Panc1 (cell line): ENCODE results near the gene RTP5. TPM values are rescaled to one million over a fixed set of nuclear protein-coding genes. Genes with fewer than 3 reads are reported as not detected.

Source experiments
- ATAC-seq: fragments of 200-7000 bp; cut with Tn5 transposase; 2 replicates; pipeline ENCODE4 v1.9.1; 2020; ENCODE audit warnings: mild to moderate bottlenecking, moderate library complexity
- BruUV-seq: library from RNA; stranded (reverse); fragments of 400-500 nt; replicated peaks from 2 replicates; lab custom pipeline; 2021; lab: Mats Ljungman, UMichigan
- CTCF ChIA-PET: fragments of 300-600 bp; sonication (Branson Sonifier 250); formaldehyde crosslinking; loops from one replicate; lab custom pipeline; 2022; ENCODE audit warnings: antibody characterized with exemption; lab: Charles Lee
- POLR2A ChIA-PET: fragments of 300-600 bp; sonication (Branson Sonifier 250); formaldehyde crosslinking; loops from one replicate; lab custom pipeline; 2022; ENCODE audit warnings: antibody characterized with exemption; lab: Charles Lee
- DNase-seq: peaks from one replicate; pipeline ENCODE4 v3.0.0-alpha.2; 2010; ENCODE audit warnings: low read depth, low spot score
- H3K27ac ChIP-seq: 2 replicates; pipeline ENCODE4 v1.5.1; 2011; ENCODE audit warnings: mild to moderate bottlenecking, low read length, inconsistent platforms
- H3K27me3 ChIP-seq: fragments of 200-500 bp; sonication (Bioruptor generic); 2 replicates; pipeline ENCODE4 v1.6.0; 2014; ENCODE audit warnings: low read length, inconsistent platforms; ENCODE audit not compliant: control insufficient read depth, insufficient read depth
- H3K36me3 ChIP-seq: fragments of 200-500 bp; sonication (Bioruptor generic); 2 replicates; pipeline ENCODE4 v1.5.1; 2014; ENCODE audit warnings: inconsistent platforms, mild to moderate bottlenecking, low read length, moderate library complexity; ENCODE audit not compliant: control insufficient read depth, insufficient read depth
- H3K4me1 ChIP-seq: 2 replicates; pipeline ENCODE4 v1.5.1; 2011; ENCODE audit warnings: inconsistent platforms, mild to moderate bottlenecking, low read length, moderate library complexity; ENCODE audit not compliant: control insufficient read depth, insufficient read depth
- H3K4me3 ChIP-seq, 2 experiments: 2 replicates each; pipeline ENCODE4 v1.5.1; 2011 to 2012; ENCODE audit warnings: low read depth in 2 of 2, low read length in 2 of 2, mild to moderate bottlenecking in 2 of 2, inconsistent platforms in 1 of 2, moderate library complexity in 1 of 2
- H3K9me3 ChIP-seq: fragments of 200-500 bp; sonication (Bioruptor generic); 2 replicates; pipeline ENCODE4 v1.5.1; 2014; ENCODE audit warnings: low read depth, mild to moderate bottlenecking, inconsistent platforms, low read length, moderate library complexity; ENCODE audit not compliant: control insufficient read depth, insufficient read depth
- CTCF ChIP-seq: fragments of 450-650 bp; IDR thresholded peaks from 2 replicates; pipeline ENCODE4 v1.5.1; 2017; ENCODE audit warnings: mild to moderate bottlenecking
- POLR2AphosphoS5 ChIP-seq: IDR thresholded peaks from 2 replicates; pipeline ENCODE4 v1.6.1; 2012; ENCODE audit warnings: mild to moderate bottlenecking, low read depth, low read length, moderate library complexity
- SIN3A ChIP-seq: IDR thresholded peaks from 2 replicates; pipeline ENCODE4 v1.6.1; 2012; ENCODE audit warnings: low read depth, mild to moderate bottlenecking, low read length, moderate library complexity, borderline replicate concordance; ENCODE audit not compliant: insufficient read depth
- TCF7L2 ChIP-seq: IDR thresholded peaks from 2 replicates; pipeline ENCODE4 v1.6.1; 2011; ENCODE audit warnings: mild to moderate bottlenecking, low read depth, low read length, inconsistent platforms
- in situ Hi-C: cut with HindIII; loops from 2 replicates; pipeline ENCODE4 v1.10.0; 2016; ENCODE audit warnings: low sequenced_read_pairs, low pct_unique_long_range_greater_than_20kb
- intact Hi-C: fragments of 100-400 bp; cut with micrococcal nuclease; formaldehyde crosslinking; loops from one replicate; pipeline ENCODE4 v1.10.0; 2022; ENCODE audit not compliant: unreplicated experiment
- total RNA-seq: library from RNA; stranded (reverse); gene quantifications from one replicate; pipeline ENCODE4 v1.2.1, GENCODE V29; 2021; ENCODE audit not compliant: unreplicated experiment
- TF ChIP-seq, protein P1 (sequence below), 2 experiments: IDR thresholded peaks; 2 replicates each; pipeline ENCODE4 v1.6.1; 2011 to 2012; ENCODE audit warnings: low read depth in 2 of 2, control low read depth in 1 of 2, low read length in 1 of 2, mild to moderate bottlenecking in 1 of 2, moderate library complexity in 1 of 2; ENCODE audit not compliant: insufficient read depth in 1 of 2

RTP5 gene
- total RNA-seq, 1 experiment from 2014 or later: not detected

DNA sequence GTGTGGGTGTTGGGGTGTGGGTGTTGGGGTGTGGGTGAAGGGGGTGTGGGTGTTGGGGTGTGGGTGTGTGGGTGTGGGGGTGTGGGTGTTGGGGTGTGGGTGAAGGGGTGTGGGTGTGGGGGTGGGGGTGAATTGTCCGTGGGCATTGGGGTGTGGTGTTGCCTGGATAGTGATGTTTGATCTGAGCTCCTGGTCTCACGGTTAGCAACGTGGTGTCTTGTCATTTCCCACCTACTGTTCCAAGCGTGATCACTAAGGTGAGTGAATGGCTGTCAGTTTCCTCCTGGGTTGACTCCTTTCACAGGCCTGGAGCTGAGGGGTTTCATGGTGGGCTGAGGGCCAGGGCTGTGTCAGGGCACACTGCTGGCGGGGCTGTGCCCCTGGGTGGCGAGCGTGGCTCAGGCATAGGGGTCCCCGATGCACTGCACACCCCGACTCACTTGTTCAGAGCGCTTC lies 27.2 kb downstream of the RTP5 start:
- intact Hi-C loops: no loop called here
- ChIA-PET POLR2A (no interaction called here), CTCF (no interaction called here)
- in situ Hi-C loops: no loop called here
- ATAC-seq (no peak), DNase-seq (no peak)
- Histone ChIP-seq H3K27ac (no peak overlapping the region), H3K27me3 (no peaks in the 10 kb centered on the region), H3K36me3 (no peaks in the 10 kb centered on the region), H3K4me1 (peaks cover 34% of the 10 kb centered on the region), H3K4me3 (no peak overlapping the region), H3K9me3 (no peaks in the 10 kb centered on the region)
- no TSS peak for BruUV-seq
- no peak for TF ChIP-seq TCF7L2
- TF ChIP-seq, protein P1, sequence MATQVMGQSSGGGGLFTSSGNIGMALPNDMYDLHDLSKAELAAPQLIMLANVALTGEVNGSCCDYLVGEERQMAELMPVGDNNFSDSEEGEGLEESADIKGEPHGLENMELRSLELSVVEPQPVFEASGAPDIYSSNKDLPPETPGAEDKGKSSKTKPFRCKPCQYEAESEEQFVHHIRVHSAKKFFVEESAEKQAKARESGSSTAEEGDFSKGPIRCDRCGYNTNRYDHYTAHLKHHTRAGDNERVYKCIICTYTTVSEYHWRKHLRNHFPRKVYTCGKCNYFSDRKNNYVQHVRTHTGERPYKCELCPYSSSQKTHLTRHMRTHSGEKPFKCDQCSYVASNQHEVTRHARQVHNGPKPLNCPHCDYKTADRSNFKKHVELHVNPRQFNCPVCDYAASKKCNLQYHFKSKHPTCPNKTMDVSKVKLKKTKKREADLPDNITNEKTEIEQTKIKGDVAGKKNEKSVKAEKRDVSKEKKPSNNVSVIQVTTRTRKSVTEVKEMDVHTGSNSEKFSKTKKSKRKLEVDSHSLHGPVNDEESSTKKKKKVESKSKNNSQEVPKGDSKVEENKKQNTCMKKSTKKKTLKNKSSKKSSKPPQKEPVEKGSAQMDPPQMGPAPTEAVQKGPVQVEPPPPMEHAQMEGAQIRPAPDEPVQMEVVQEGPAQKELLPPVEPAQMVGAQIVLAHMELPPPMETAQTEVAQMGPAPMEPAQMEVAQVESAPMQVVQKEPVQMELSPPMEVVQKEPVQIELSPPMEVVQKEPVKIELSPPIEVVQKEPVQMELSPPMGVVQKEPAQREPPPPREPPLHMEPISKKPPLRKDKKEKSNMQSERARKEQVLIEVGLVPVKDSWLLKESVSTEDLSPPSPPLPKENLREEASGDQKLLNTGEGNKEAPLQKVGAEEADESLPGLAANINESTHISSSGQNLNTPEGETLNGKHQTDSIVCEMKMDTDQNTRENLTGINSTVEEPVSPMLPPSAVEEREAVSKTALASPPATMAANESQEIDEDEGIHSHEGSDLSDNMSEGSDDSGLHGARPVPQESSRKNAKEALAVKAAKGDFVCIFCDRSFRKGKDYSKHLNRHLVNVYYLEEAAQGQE (IDR thresholded peaks at IDR 0.05; ENCODE audit: insufficient read depth in 1 of 2, low read depth in 2 of 2, low read length in 1 of 2): no peak
- TF ChIP-seq SIN3A: no peak

DNA sequence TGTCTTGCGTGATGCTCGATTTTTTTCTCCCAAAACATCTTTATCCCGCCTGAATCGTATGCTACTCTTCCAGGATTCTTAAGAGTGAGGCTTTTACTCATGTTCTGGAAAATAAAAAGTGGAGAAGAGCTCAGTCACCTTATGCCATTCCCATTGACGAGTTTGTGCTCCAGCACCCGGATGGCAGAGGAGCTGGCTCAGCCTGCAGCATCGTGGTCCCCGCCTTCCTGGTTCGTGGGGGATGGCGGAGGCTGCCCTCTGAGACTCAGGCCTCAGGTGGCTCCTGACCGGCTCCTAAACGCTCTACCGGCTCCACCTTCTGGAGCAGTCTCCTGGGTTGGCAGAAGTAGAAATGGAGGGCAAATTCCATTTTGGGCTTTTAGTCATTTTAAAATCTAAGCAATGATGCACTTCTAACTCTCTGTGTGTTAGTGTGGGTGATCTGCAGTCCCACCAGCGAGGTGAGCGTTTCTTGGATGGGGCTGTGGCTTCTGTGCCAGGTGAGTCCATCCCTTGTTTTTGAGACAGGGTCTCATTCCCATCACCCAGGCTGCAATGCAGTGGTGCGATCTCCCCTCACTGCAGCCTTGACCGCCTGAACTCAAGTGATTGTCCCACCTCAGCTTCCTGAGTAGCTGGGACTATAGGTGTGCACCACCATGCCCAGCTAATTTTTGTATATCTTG lies 27.8 kb downstream of the RTP5 start:
- Histone ChIP-seq H3K9me3 (no peaks in the 10 kb centered on the region), H3K27ac (no peak overlapping the region), H3K36me3 (no peaks in the 10 kb centered on the region), H3K27me3 (no peaks in the 10 kb centered on the region), H3K4me3 (no peak overlapping the region), H3K4me1 (peaks cover 28% of the 10 kb centered on the region)
- in situ Hi-C loops: no loop called here
- ChIA-PET CTCF (no interaction called here), POLR2A (no interaction called here)
- DNase-seq (no peak), ATAC-seq (no peak)
- BruUV-seq: no TSS peak
- TF ChIP-seq POLR2AphosphoS5 (no peak), SIN3A (no peak), TCF7L2 (no peak), CTCF (no peak)
- TF ChIP-seq, protein P1 (IDR thresholded peaks at IDR 0.05; ENCODE audit: insufficient read depth in 1 of 2, low read depth in 2 of 2, low read length in 1 of 2): no peak
- intact Hi-C loops: no loop called here
